Left ventricle myocardium superior (tissue), 1 donor: ENCODE data around the gene RARB. TPM values are rescaled to one million over a fixed set of nuclear protein-coding genes. Genes with fewer than 3 reads are reported as not detected.

Source experiments
- ATAC-seq: fragments of 200-7000 bp; cut with Tn5 transposase; one replicate; pipeline ENCODE4 v1.9.1; 2020; ENCODE audit warnings: mild to moderate bottlenecking, moderate library complexity
- DNase-seq: peaks from one replicate; pipeline ENCODE4 v3.0.0-alpha.2; 2020
- intact Hi-C: fragments of 100-400 bp; cut with micrococcal nuclease; formaldehyde crosslinking; loops from one replicate; pipeline ENCODE4 v1.11.0; 2022
- long read RNA-seq: library from polyadenylated mRNA; unstranded; transcript quantifications from one replicate; pipeline ENCODE4 v2.0.0, GENCODE V29; 2021
- total RNA-seq: library from RNA; stranded (reverse); fragmentation: NEBNext Ultra II Directional; extraction: Animal tissue kit (Norgen Biotek cat#: 25700); gene quantifications from one replicate; pipeline ENCODE4 v1.2.1, GENCODE V29; 2021
- donor health status: DM: no; HTN: yes; CAD: no; lungs with severe emphysema.

Gene RARB
- total RNA-seq, result 22.8 TPM
- long read RNA-seq, transcript RARB-201 (8 exons, 3,084 nt), result major isoform, 18 of 28 reads
- long read RNA-seq, partial matches to known transcripts, result 3 of 28 reads
- long read RNA-seq, other reads (novel, unspliced or antisense), result 4 of 28 reads

GRCh38 chr3:25427942-25428788 lies at the start of gene RARB:
Gene RARB (plus strand): TSS chr3:25428263. CDS start chr3:25428732, 469 bp downstream.
- ATAC-seq, result peak; percentile 92
- intact Hi-C loops, result loop anchor here (10.0 kb wide), 1 partner anchor 393 kb away; no protein-coding TSS in a partner anchor
- DNase-seq, result peak; percentile 73

GRCh38 chr3:25378786-25379311 lies 49.2 kb upstream of the RARB start:
- ATAC-seq (no peak), DNase-seq (no peak)
- intact Hi-C loops, result no loop called here

GRCh38 chr3:25380222-25380739 lies 47.8 kb upstream of the RARB start:
- no peak for DNase-seq
- intact Hi-C loops, result no loop called here
- no peak for ATAC-seq

- intact Hi-C loops, result no loop called here
- DNase-seq, result no peak
- ATAC-seq, result no peak
Observed at GRCh38 chr3:25381083-25381482, 47.0 kb upstream of the RARB start.

GRCh38 chr3:25384471-25384870 lies 43.6 kb upstream of the RARB start:
- intact Hi-C loops, result no loop called here
- ATAC-seq, result no peak
- no peak for DNase-seq

GRCh38 chr3:25385807-25386460 lies 42.1 kb upstream of the RARB start:
- ATAC-seq (peak; percentile 59), DNase-seq (no peak)
- intact Hi-C loops, result no loop called here

GRCh38 chr3:25386686-25387255 lies 41.3 kb upstream of the RARB start:
- intact Hi-C loops, result no loop called here
- DNase-seq (no peak), ATAC-seq (no peak)

- no peak for ATAC-seq
- intact Hi-C loops, result no loop called here
Observed at GRCh38 chr3:25390605-25391004, 37.5 kb upstream of the RARB start.

GRCh38 chr3:25396251-25396650 lies 31.8 kb upstream of the RARB start:
- ATAC-seq, result no peak
- intact Hi-C loops, result no loop called here
- DNase-seq, result no peak

More at GRCh38 chr3:25390605-25391004, 37.5 kb upstream of the RARB start:
- DNase-seq, result no peak

GRCh38 chr3:25396686-25397085 lies 31.4 kb upstream of the RARB start:
- ATAC-seq (no peak), DNase-seq (no peak)
- intact Hi-C loops, result no loop called here

GRCh38 chr3:25397150-25397549 lies 30.9 kb upstream of the RARB start:
- DNase-seq (no peak), ATAC-seq (no peak)
- intact Hi-C loops, result no loop called here

GRCh38 chr3:25400587-25400986 lies 27.5 kb upstream of the RARB start:
- intact Hi-C loops, result no loop called here
- DNase-seq (no peak), ATAC-seq (no peak)

GRCh38 chr3:25403968-25404367 lies 24.1 kb upstream of the RARB start:
- DNase-seq (no peak), ATAC-seq (no peak)
- intact Hi-C loops, result no loop called here

- ATAC-seq, result no peak
- intact Hi-C loops, result no loop called here
- DNase-seq, result no peak
Observed at GRCh38 chr3:25404569-25404968, 23.5 kb upstream of the RARB start.

GRCh38 chr3:25405335-25405734 lies 22.7 kb upstream of the RARB start:
- ATAC-seq (no peak), DNase-seq (no peak)
- intact Hi-C loops, result no loop called here

- ATAC-seq, result no peak
- intact Hi-C loops, result no loop called here
- DNase-seq, result no peak
Observed at GRCh38 chr3:25410703-25411102, 17.4 kb upstream of the RARB start.

- intact Hi-C loops, result no loop called here
- DNase-seq (no peak), ATAC-seq (no peak)
Observed at GRCh38 chr3:25412269-25412668, 15.8 kb upstream of the RARB start.

- ATAC-seq, result no peak
- intact Hi-C loops, result no loop called here
- DNase-seq, result no peak
Observed at GRCh38 chr3:25416176-25416575, 11.9 kb upstream of the RARB start.

GRCh38 chr3:25418596-25418995 lies 9.5 kb upstream of the RARB start:
- intact Hi-C loops, result no loop called here
- no peak for ATAC-seq

GRCh38 chr3:25419251-25419650 lies 8.8 kb upstream of the RARB start:
- DNase-seq (no peak), ATAC-seq (no peak)
- intact Hi-C loops, result no loop called here

More at GRCh38 chr3:25418596-25418995, 9.5 kb upstream of the RARB start:
- no peak for DNase-seq
